ENCODE measurements around the gene GOLGA3. TPM values are rescaled to one million over a fixed set of nuclear protein-coding genes. Genes with fewer than 3 reads are reported as not detected.

The GOLGA3 gene
- total RNA-seq, 1 experiment from 2014 or later, result 62.2 TPM

- Histone ChIP-seq H3K4me1 (no peaks in the 10 kb centered on the region), H3K27me3 (replicated peaks; ENCODE audit: control insufficient read depth, insufficient read depth, low read length) (no peaks in the 10 kb centered on the region), H3K4me3 (ENCODE audit: low read depth, low read length) (no peak overlapping the region), H3K9me3 (no peaks in the 10 kb centered on the region), H3K36me3 (ENCODE audit: control insufficient read depth, insufficient read depth, low read length) (peaks cover 5% of the 10 kb centered on the region; the same call in 1 of the 2 replicates)
- H3K27me3 Mint-ChIP-seq (ENCODE audit: insufficient read depth, unreplicated experiment), result no peaks in the 10 kb centered on the region
- CTCF ChIA-PET, result no interaction called here
- H3K36me3 Mint-ChIP-seq (ENCODE audit: insufficient read depth, unreplicated experiment), result peaks cover 99% of the 10 kb centered on the region
- DNase-seq, result no peak
- peaks cover 10% of the 10 kb centered on the region for H3K9me3 Mint-ChIP-seq (ENCODE audit: unreplicated experiment)
- no peak for TF ChIP-seq CTCF (IDR thresholded peaks at IDR 0.05; ENCODE audit: insufficient read depth in 1 of 2, low read depth in 1 of 2, low read length in 1 of 2, severe bottlenecking in 1 of 2, unreplicated experiment in 1 of 2)
- no peaks in the 10 kb centered on the region for H3K4me1 Mint-ChIP-seq (ENCODE audit: low read depth, unreplicated experiment)
- intact Hi-C loops (cut with micrococcal nuclease; ENCODE audit: unreplicated experiment), result no loop called here
- no TSS peak for BruUV-seq (replicated peaks)
- H3K4me3 Mint-ChIP-seq (ENCODE audit: unreplicated experiment), result no peak overlapping the region
- H3K27ac Mint-ChIP-seq (ENCODE audit: unreplicated experiment), result no peak overlapping the region
- POLR2A ChIA-PET, result no interaction called here
Measured at GRCh38 chr12:132743831-132744230, 84.8 kb downstream of the GOLGA3 start.

GRCh38 chr12:132741620-132742019 is 87.0 kb downstream of the GOLGA3 start:
- POLR2A ChIA-PET, result interaction anchor here (0.5 to 0.9 kb wide), 2 partner anchors 9 to 937 kb away, joined by 4 to 5 read pairs; no protein-coding TSS in a partner anchor
- H3K9me3 Mint-ChIP-seq (ENCODE audit: unreplicated experiment), result peaks cover 10% of the 10 kb centered on the region
- no peaks in the 10 kb centered on the region for H3K9me3 ChIP-seq
- no peak overlapping the region for H3K4me3 ChIP-seq (ENCODE audit: low read depth, low read length)
- no peaks in the 10 kb centered on the region for H3K27me3 ChIP-seq (replicated peaks; ENCODE audit: control insufficient read depth, insufficient read depth, low read length)
- H3K4me1 Mint-ChIP-seq (ENCODE audit: low read depth, unreplicated experiment), result no peaks in the 10 kb centered on the region
- no peak overlapping the region for H3K27ac Mint-ChIP-seq (ENCODE audit: unreplicated experiment)
- no peaks in the 10 kb centered on the region for H3K27me3 Mint-ChIP-seq (ENCODE audit: insufficient read depth, unreplicated experiment)
- TF ChIP-seq CTCF (IDR thresholded peaks at IDR 0.05; ENCODE audit: insufficient read depth in 1 of 2, low read depth in 1 of 2, low read length in 1 of 2, severe bottlenecking in 1 of 2, unreplicated experiment in 1 of 2), result no peak
- H3K4me3 Mint-ChIP-seq (ENCODE audit: unreplicated experiment), result no peak overlapping the region
- H3K36me3 Mint-ChIP-seq (ENCODE audit: insufficient read depth, unreplicated experiment), result peaks cover 97% of the 10 kb centered on the region
- H3K36me3 ChIP-seq (ENCODE audit: control insufficient read depth, insufficient read depth, low read length), result peaks cover 5% of the 10 kb centered on the region
- no peaks in the 10 kb centered on the region for H3K4me1 ChIP-seq
- CTCF ChIA-PET, result no interaction called here
- intact Hi-C loops (cut with micrococcal nuclease; ENCODE audit: unreplicated experiment), result no loop called here
- no TSS peak for BruUV-seq (replicated peaks)
- DNase-seq, result no peak

GRCh38 chr12:132740652-132741051 is 88.0 kb downstream of the GOLGA3 start:
- Histone ChIP-seq H3K9me3 (no peaks in the 10 kb centered on the region), H3K36me3 (ENCODE audit: control insufficient read depth, insufficient read depth, low read length) (peaks cover 5% of the 10 kb centered on the region), H3K4me3 (ENCODE audit: low read depth, low read length) (no peak overlapping the region), H3K4me1 (no peaks in the 10 kb centered on the region), H3K27me3 (replicated peaks; ENCODE audit: control insufficient read depth, insufficient read depth, low read length) (no peaks in the 10 kb centered on the region)
- ChIA-PET CTCF (no interaction called here), POLR2A (interaction anchor here (0.9 kb wide), 1 partner anchor 936 kb away, joined by 5 read pairs; no protein-coding TSS in a partner anchor)
- H3K27me3 Mint-ChIP-seq (ENCODE audit: insufficient read depth, unreplicated experiment), result no peaks in the 10 kb centered on the region
- H3K27ac Mint-ChIP-seq (ENCODE audit: unreplicated experiment), result no peak overlapping the region
- no peak for DNase-seq
- H3K4me3 Mint-ChIP-seq (ENCODE audit: unreplicated experiment), result no peak overlapping the region
- no TSS peak for BruUV-seq (replicated peaks)
- no peaks in the 10 kb centered on the region for H3K4me1 Mint-ChIP-seq (ENCODE audit: low read depth, unreplicated experiment)
- peaks cover 10% of the 10 kb centered on the region for H3K9me3 Mint-ChIP-seq (ENCODE audit: unreplicated experiment)
- intact Hi-C loops (cut with micrococcal nuclease; ENCODE audit: unreplicated experiment), result no loop called here
- H3K36me3 Mint-ChIP-seq (ENCODE audit: insufficient read depth, unreplicated experiment), result peaks cover 97% of the 10 kb centered on the region
- TF ChIP-seq CTCF (IDR thresholded peaks at IDR 0.05; ENCODE audit: insufficient read depth in 1 of 2, low read depth in 1 of 2, low read length in 1 of 2, severe bottlenecking in 1 of 2, unreplicated experiment in 1 of 2), result no peak
